ENCODE results near the gene PIP4K2A. TPM values are rescaled to one million over a fixed set of nuclear protein-coding genes. Genes with fewer than 3 reads are reported as not detected.

The PIP4K2A gene
- total RNA-seq, 1 experiment from 2014 or later, result 21.4 TPM

GRCh38 chr10:22581461-22581860 is 132.9 kb downstream of the PIP4K2A start:
- no peak overlapping the region for H3K4me3 ChIP-seq
- H3K27me3 ChIP-seq (ENCODE audit: insufficient read depth, low read depth), result no peaks in the 10 kb centered on the region
- no peak for DNase-seq
- POLR2A ChIA-PET (ENCODE audit: unreplicated experiment), result no interaction called here
- no peaks in the 10 kb centered on the region for H4K20me1 ChIP-seq (ENCODE audit: insufficient read depth)
- H3K4me2 ChIP-seq, result no peak overlapping the region
- intact Hi-C loops (cut with micrococcal nuclease; ENCODE audit: unreplicated experiment), result no loop called here
- H3K36me3 ChIP-seq (ENCODE audit: low read depth), result no peaks in the 10 kb centered on the region
- CTCF ChIA-PET, result interaction anchor here (0.6 kb wide), 1 partner anchor 405 kb away, joined by 4 read pairs; no protein-coding TSS in a partner anchor
- no peaks in the 10 kb centered on the region for H3K79me2 ChIP-seq (ENCODE audit: low read depth)
- H3K9me2 ChIP-seq (ENCODE audit: insufficient read depth), result no peaks in the 10 kb centered on the region
- no peaks in the 10 kb centered on the region for H3F3A ChIP-seq (ENCODE audit: insufficient read depth, low read depth)
- no peak overlapping the region for H2AFZ ChIP-seq
- H3K9me3 ChIP-seq (ENCODE audit: insufficient read depth, low read depth), result no peaks in the 10 kb centered on the region
- H3K27ac ChIP-seq, result no peak overlapping the region
- H3K4me1 ChIP-seq (replicated peaks; ENCODE audit: insufficient read depth), result no peaks in the 10 kb centered on the region
- TF ChIP-seq CTCF (conservative IDR thresholded peaks at IDR 0.05), result no peak
- TF ChIP-seq EZH2 (IDR thresholded peaks at IDR 0.05; ENCODE audit: low read depth), result no peak
- no TSS peak for BruUV-seq (replicated peaks)

GRCh38 chr10:22580711-22581110 is 133.7 kb downstream of the PIP4K2A start:
- BruUV-seq (replicated peaks), result no TSS peak
- intact Hi-C loops (cut with micrococcal nuclease; ENCODE audit: unreplicated experiment), result no loop called here
- Histone ChIP-seq H3K4me2 (no peak overlapping the region), H3F3A (ENCODE audit: insufficient read depth, low read depth) (no peaks in the 10 kb centered on the region), H2AFZ (no peak overlapping the region), H4K20me1 (ENCODE audit: insufficient read depth) (no peaks in the 10 kb centered on the region), H3K4me3 (no peak overlapping the region), H3K27ac (no peak overlapping the region), H3K36me3 (ENCODE audit: low read depth) (no peaks in the 10 kb centered on the region), H3K9me3 (ENCODE audit: insufficient read depth, low read depth) (no peaks in the 10 kb centered on the region), H3K79me2 (ENCODE audit: low read depth) (no peaks in the 10 kb centered on the region), H3K27me3 (ENCODE audit: insufficient read depth, low read depth) (no peaks in the 10 kb centered on the region), H3K4me1 (replicated peaks; ENCODE audit: insufficient read depth) (no peaks in the 10 kb centered on the region), H3K9me2 (ENCODE audit: insufficient read depth) (no peaks in the 10 kb centered on the region)
- TF ChIP-seq CTCF (conservative IDR thresholded peaks at IDR 0.05), result no peak
- no peak for TF ChIP-seq EZH2 (IDR thresholded peaks at IDR 0.05; ENCODE audit: low read depth)
- ChIA-PET CTCF (no interaction called here), POLR2A (ENCODE audit: unreplicated experiment) (no interaction called here)
- no peak for DNase-seq

GRCh38 chr10:22579826-22580225 is 134.6 kb downstream of the PIP4K2A start:
- CTCF ChIA-PET, result no interaction called here
- BruUV-seq (replicated peaks), result no TSS peak

More at GRCh38 chr10:22579826-22580225, 134.6 kb downstream of the PIP4K2A start:
- no peaks in the 10 kb centered on the region for H3K9me2 ChIP-seq (ENCODE audit: insufficient read depth)
- H3K27ac ChIP-seq, result no peak overlapping the region
- H4K20me1 ChIP-seq (ENCODE audit: insufficient read depth), result no peaks in the 10 kb centered on the region
- intact Hi-C loops (cut with micrococcal nuclease; ENCODE audit: unreplicated experiment), result no loop called here
- TF ChIP-seq EZH2 (IDR thresholded peaks at IDR 0.05; ENCODE audit: low read depth) (no peak), CTCF (conservative IDR thresholded peaks at IDR 0.05) (no peak)
- H2AFZ ChIP-seq, result no peak overlapping the region
- no peak overlapping the region for H3K4me2 ChIP-seq
- H3K4me1 ChIP-seq (replicated peaks; ENCODE audit: insufficient read depth), result no peaks in the 10 kb centered on the region
- H3K9me3 ChIP-seq (ENCODE audit: insufficient read depth, low read depth), result no peaks in the 10 kb centered on the region
- H3K4me3 ChIP-seq, result no peak overlapping the region
- no peak for DNase-seq
- H3K79me2 ChIP-seq (ENCODE audit: low read depth), result no peaks in the 10 kb centered on the region
- H3F3A ChIP-seq (ENCODE audit: insufficient read depth, low read depth), result no peaks in the 10 kb centered on the region
- H3K27me3 ChIP-seq (ENCODE audit: insufficient read depth, low read depth), result no peaks in the 10 kb centered on the region
- H3K36me3 ChIP-seq (ENCODE audit: low read depth), result no peaks in the 10 kb centered on the region
- POLR2A ChIA-PET (ENCODE audit: unreplicated experiment), result no interaction called here
